Trophoblast cell (in vitro differentiated cells and primary cell): ENCODE results near the gene OGDH.

Experiments used
- DNase-seq, 2 donors: peaks; one replicate each; pipeline ENCODE4 v3.0.0-alpha.2; 2016
- H2AFZ ChIP-seq: 2 replicates; pipeline ENCODE4 v1.6.1; 2013; ENCODE audit warnings: low read length, moderate library complexity, mild to moderate bottlenecking; ENCODE audit not compliant: insufficient read depth, poor library complexity
- H2AK5ac ChIP-seq: 2 replicates; pipeline ENCODE4 v1.6.1; 2013; ENCODE audit warnings: mild to moderate bottlenecking, low read length
- H2BK120ac ChIP-seq: 2 replicates; pipeline ENCODE4 v1.6.1; 2013; ENCODE audit warnings: low read length, mild to moderate bottlenecking, moderate library complexity; ENCODE audit not compliant: insufficient read depth, poor library complexity
- H2BK12ac ChIP-seq: 2 replicates; pipeline ENCODE4 v1.6.1; 2013; ENCODE audit warnings: mild to moderate bottlenecking, low read length, moderate library complexity
- H2BK5ac ChIP-seq: 2 replicates; pipeline ENCODE4 v1.6.1; 2013; ENCODE audit warnings: low read length, low read depth, moderate library complexity, mild to moderate bottlenecking; ENCODE audit not compliant: poor library complexity
- H3K14ac ChIP-seq: 2 replicates; pipeline ENCODE4 v1.6.1; 2013; ENCODE audit warnings: mild to moderate bottlenecking, low read length
- H3K18ac ChIP-seq: 2 replicates; pipeline ENCODE4 v1.6.1; 2013; ENCODE audit warnings: mild to moderate bottlenecking, low read length
- H3K23ac ChIP-seq: 2 replicates; pipeline ENCODE4 v1.6.1; 2013; ENCODE audit warnings: low read length
- H3K27ac ChIP-seq: 2 replicates; pipeline ENCODE4 v1.5.1; 2013; ENCODE audit warnings: low read depth, mild to moderate bottlenecking, inconsistent platforms, low read length, moderate library complexity
- H3K27me3 ChIP-seq: 2 replicates; pipeline ENCODE4 v1.6.1; 2013; ENCODE audit warnings: inconsistent platforms, mild to moderate bottlenecking, low read length, moderate library complexity; ENCODE audit not compliant: insufficient read depth
- H3K36me3 ChIP-seq, 2 experiments: 1 replicate in 1 of 2; 2 replicates in 1 of 2; pipeline ENCODE4 v1.6.1; 2013; ENCODE audit warnings: low read length in 2 of 2, mild to moderate bottlenecking in 2 of 2, moderate library complexity in 1 of 2; ENCODE audit not compliant: insufficient read depth in 2 of 2, control insufficient read depth in 1 of 2
- H3K4ac ChIP-seq: 2 replicates; pipeline ENCODE4 v1.6.1; 2013; ENCODE audit warnings: low read depth, mild to moderate bottlenecking, low read length, moderate library complexity
- H3K4me1 ChIP-seq, 2 experiments: 1 replicate in 1 of 2; 2 replicates in 1 of 2; pipeline ENCODE4 v1.6.1; 2013; ENCODE audit warnings: low read length in 2 of 2, mild to moderate bottlenecking in 2 of 2, moderate library complexity in 1 of 2; ENCODE audit not compliant: insufficient read depth in 2 of 2, control insufficient read depth in 1 of 2
- H3K4me2 ChIP-seq: 2 replicates; pipeline ENCODE4 v1.6.1; 2013; ENCODE audit warnings: inconsistent platforms, mild to moderate bottlenecking, low read length, moderate library complexity
- H3K4me3 ChIP-seq: 2 replicates; pipeline ENCODE4 v1.5.1; 2013; ENCODE audit warnings: mild to moderate bottlenecking, low read depth, low read length, inconsistent platforms
- H3K79me1 ChIP-seq: one replicate; pipeline ENCODE4 v1.6.1; 2013; ENCODE audit warnings: low read length
- H3K79me2 ChIP-seq: 2 replicates; pipeline ENCODE4 v1.6.1; 2013; ENCODE audit warnings: low read length, mild to moderate bottlenecking; ENCODE audit not compliant: control insufficient read depth, insufficient read depth, poor library complexity
- H3K9ac ChIP-seq: 2 replicates; pipeline ENCODE4 v1.6.1; 2013; ENCODE audit warnings: mild to moderate bottlenecking, low read length
- H3K9me3 ChIP-seq: 2 replicates; pipeline ENCODE4 v1.6.1; 2013; ENCODE audit warnings: low read depth, mild to moderate bottlenecking, control low read depth, inconsistent platforms, low read length; ENCODE audit not compliant: insufficient read depth
- H4K12ac ChIP-seq: 2 replicates; pipeline ENCODE4 v1.6.1; 2013; ENCODE audit warnings: low read depth, mild to moderate bottlenecking, low read length, moderate library complexity
- H4K8ac ChIP-seq: 2 replicates; pipeline ENCODE4 v1.6.1; 2013; ENCODE audit warnings: low read depth, mild to moderate bottlenecking, low read length, moderate library complexity
- H4K91ac ChIP-seq: one replicate; pipeline ENCODE4 v1.6.1; 2013; ENCODE audit warnings: low read depth, mild to moderate bottlenecking, low read length, moderate library complexity
- WGBS: extraction: QIAGEN DNeasy Blood & Tissue Kit; methylation state at CpG from one replicate; pipeline ENCODE4 v1.1.7; 2013; ENCODE audit warnings: missing lambda C conversion rate; ENCODE audit not compliant: insufficient read length, insufficient coverage; ENCODE audit errors: extremely low coverage; 5-methylcytosine and 5-hydroxymethylcytosine counted together

Gene OGDH

GRCh38 chr7:44632196-44632595 lies 25.8 kb downstream of the OGDH start:
- Histone ChIP-seq H2AK5ac (no peak overlapping the region), H4K8ac (no peak overlapping the region), H3K4me1 (peaks cover 0 to 2% of the 10 kb centered on the region in 2 experiments), H3K4ac (no peak overlapping the region), H2AFZ (no peak overlapping the region), H3K23ac (no peak overlapping the region), H3K4me3 (no peak overlapping the region), H3K9ac (no peak overlapping the region), H2BK5ac (no peak overlapping the region), H3K27ac (no peak overlapping the region), H3K14ac (no peak overlapping the region), H3K4me2 (no peak overlapping the region), H3K18ac (no peak overlapping the region), H3K36me3 (peaks cover 25 to 31% of the 10 kb centered on the region in 2 experiments), H3K9me3 (no peaks in the 10 kb centered on the region), H3K27me3 (no peaks in the 10 kb centered on the region), H4K12ac (no peak overlapping the region), H2BK120ac (no peak overlapping the region), H3K79me2 (no peaks in the 10 kb centered on the region), H2BK12ac (no peak overlapping the region), H4K91ac (no peak overlapping the region), H3K79me1 (no peaks in the 10 kb centered on the region)
- DNase-seq, result no peak
- no CpG with 5 or more reads among the region's 4 CpGs for WGBS

- H2AFZ ChIP-seq, result peak overlapping the region; percentile 14
- DNase-seq, result no peak
- H2BK12ac ChIP-seq, result no peak overlapping the region
- H2AK5ac ChIP-seq, result no peak overlapping the region
- H3K18ac ChIP-seq, result no peak overlapping the region
- no peaks in the 10 kb centered on the region for H3K79me2 ChIP-seq
- H3K14ac ChIP-seq, result no peak overlapping the region
- H3K9ac ChIP-seq, result no peak overlapping the region
- H4K12ac ChIP-seq, result no peak overlapping the region
- H3K4ac ChIP-seq, result no peak overlapping the region
- H3K27ac ChIP-seq, result no peak overlapping the region
- H3K4me2 ChIP-seq, result no peak overlapping the region
- peaks cover 2 to 4% of the 10 kb centered on the region in 2 experiments for H3K4me1 ChIP-seq
- peaks cover 2% of the 10 kb centered on the region for H3K79me1 ChIP-seq
- peaks cover 25 to 31% of the 10 kb centered on the region in 2 experiments for H3K36me3 ChIP-seq
- no peak overlapping the region for H2BK120ac ChIP-seq
- H2BK5ac ChIP-seq, result no peak overlapping the region
- H3K9me3 ChIP-seq, result no peaks in the 10 kb centered on the region
- WGBS, result no CpG with 5 or more reads among the region's 10 CpGs
- H4K8ac ChIP-seq, result peak overlapping the region; percentile 15
- H3K4me3 ChIP-seq, result no peak overlapping the region
- no peaks in the 10 kb centered on the region for H3K27me3 ChIP-seq
- H4K91ac ChIP-seq, result no peak overlapping the region
- H3K23ac ChIP-seq, result no peak overlapping the region
Measured at GRCh38 chr7:44633254-44634186, 27.1 kb downstream of the OGDH start.

GRCh38 chr7:44634187-44634838 lies 27.9 kb downstream of the OGDH start:
- Histone ChIP-seq H2AFZ (no peak overlapping the region), H3K14ac (no peak overlapping the region), H3K9ac (no peak overlapping the region), H3K4me3 (no peak overlapping the region), H2BK5ac (no peak overlapping the region), H3K79me2 (peaks cover 3% of the 10 kb centered on the region), H4K12ac (no peak overlapping the region), H3K18ac (no peak overlapping the region), H3K27ac (no peak overlapping the region), H2BK120ac (no peak overlapping the region), H2AK5ac (no peak overlapping the region), H4K91ac (no peak overlapping the region), H3K36me3 (peaks cover 20 to 28% of the 10 kb centered on the region in 2 experiments), H2BK12ac (no peak overlapping the region), H3K27me3 (no peaks in the 10 kb centered on the region), H3K23ac (no peak overlapping the region), H3K9me3 (no peaks in the 10 kb centered on the region), H3K4ac (no peak overlapping the region), H3K4me2 (no peak overlapping the region), H4K8ac (no peak overlapping the region), H3K4me1 (peaks cover 9 to 12% of the 10 kb centered on the region in 2 experiments), H3K79me1 (peaks cover 7% of the 10 kb centered on the region)
- WGBS, result no CpG with 5 or more reads among the region's 5 CpGs
- DNase-seq, result no peak

GRCh38 chr7:44634839-44635591 lies 28.6 kb downstream of the OGDH start:
- H2BK5ac ChIP-seq, result no peak overlapping the region
- H3K4ac ChIP-seq, result no peak overlapping the region
- no peak overlapping the region for H4K91ac ChIP-seq
- H3K79me2 ChIP-seq, result peaks cover 5% of the 10 kb centered on the region
- no CpG with 5 or more reads among the region's 14 CpGs for WGBS
- no peak overlapping the region for H2BK12ac ChIP-seq
- no peaks in the 10 kb centered on the region for H3K9me3 ChIP-seq
- H2AFZ ChIP-seq, result no peak overlapping the region
- no peak for DNase-seq
- no peak overlapping the region for H4K8ac ChIP-seq
- no peak overlapping the region for H3K27ac ChIP-seq
- peaks cover 16 to 18% of the 10 kb centered on the region in 2 experiments for H3K4me1 ChIP-seq
- H3K79me1 ChIP-seq, result peaks cover 9% of the 10 kb centered on the region
- H3K9ac ChIP-seq, result no peak overlapping the region
- no peak overlapping the region for H3K4me3 ChIP-seq
- H3K36me3 ChIP-seq, result peaks cover 14 to 24% of the 10 kb centered on the region in 2 experiments
- H3K18ac ChIP-seq, result no peak overlapping the region
- no peak overlapping the region for H3K23ac ChIP-seq
- no peak overlapping the region for H4K12ac ChIP-seq
- no peak overlapping the region for H3K14ac ChIP-seq
- H2AK5ac ChIP-seq, result no peak overlapping the region
- no peak overlapping the region for H3K4me2 ChIP-seq
- no peak overlapping the region for H2BK120ac ChIP-seq
- H3K27me3 ChIP-seq, result no peaks in the 10 kb centered on the region
